HG02588 (cell line): ENCODE measurements around the gene OR4C45.
"Not testable (repeated sequence)": the region's sequence is repeated elsewhere in the genome, so short reads cannot be mapped to it uniquely, and the experiment has no call there.

Experiments used
- ATAC-seq: cut with Tn5 transposase; IDR thresholded peaks from one replicate; pipeline ENCODE4 v1.9.1; 2021; ENCODE audit warnings: mild to moderate bottlenecking, moderate library complexity; ENCODE audit not compliant: unreplicated experiment

OR4C45 gene

DNA sequence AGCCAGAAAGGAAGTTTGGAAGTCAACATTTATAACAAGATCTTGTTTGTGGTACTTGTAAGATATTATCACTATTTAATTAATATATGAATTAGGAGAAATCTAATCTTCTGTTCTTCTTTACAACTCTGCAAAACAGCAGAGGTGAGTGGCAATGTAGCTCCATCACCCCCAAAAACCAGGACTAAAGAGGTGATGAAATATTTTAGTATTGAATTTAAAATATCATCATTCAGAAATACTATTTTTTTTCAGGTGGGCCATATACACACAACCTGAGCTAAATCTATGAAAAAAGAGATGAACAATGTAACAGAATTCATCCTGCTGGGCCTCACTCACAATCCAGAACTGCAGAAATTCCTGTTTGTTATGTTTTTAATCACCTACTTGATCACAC is at the start of gene OR4C45:
Gene OR4C45 (plus strand): TSS at position 301 of the 400 bp plus-strand sequence.
- no peak for ATAC-seq

GRCh38 chr11:49995565-49995964 is 37.1 kb upstream of the OR4C45 start:
- ATAC-seq: no peak

DNA sequence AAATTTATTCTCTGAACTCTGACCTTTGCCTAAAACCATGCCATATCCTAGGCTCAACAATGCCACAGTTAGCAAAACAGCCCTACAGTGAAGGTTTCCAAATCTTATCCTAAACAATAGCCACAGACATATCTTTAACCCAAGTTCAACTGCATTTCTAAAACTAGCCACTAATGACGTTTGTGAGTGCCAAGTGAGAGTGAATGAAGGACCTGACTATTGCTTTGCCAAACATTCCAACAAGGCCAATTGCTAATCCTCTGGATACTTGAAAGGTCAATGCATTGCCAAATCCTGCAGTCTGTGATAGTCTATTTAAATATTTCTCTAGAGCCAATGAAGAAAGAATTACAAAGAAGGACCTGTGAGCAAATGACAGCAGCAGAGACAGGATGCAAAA is 2.5 kb upstream of the OR4C45 start:
- no peak for ATAC-seq

- not testable (repeated sequence) for ATAC-seq
Observed at GRCh38 chr11:50036239-50036638, 3.6 kb downstream of the OR4C45 start.

DNA sequence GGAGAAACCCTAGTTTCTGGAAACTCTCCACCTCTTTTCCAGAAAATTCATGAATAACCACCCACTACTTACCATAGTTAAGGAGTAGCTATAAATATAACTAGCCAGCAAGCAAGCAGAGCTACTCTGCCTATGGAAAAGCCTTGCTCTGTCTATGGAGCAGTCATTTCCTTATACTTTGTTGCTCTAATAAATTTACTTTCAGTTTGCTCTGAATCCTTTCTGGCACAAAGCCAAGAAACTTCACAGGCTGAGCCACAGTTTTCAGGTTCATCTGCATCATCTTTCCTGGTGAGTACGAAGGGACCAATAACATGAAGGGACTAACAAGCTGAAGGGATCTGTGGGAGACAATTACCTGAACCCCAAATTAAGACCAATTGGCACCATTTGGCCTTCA is 4.6 kb downstream of the OR4C45 start:
- ATAC-seq: no peak

- ATAC-seq: no peak
Observed at GRCh38 chr11:50044647-50045046, 12.0 kb downstream of the OR4C45 start.

GRCh38 chr11:50063056-50063455 is 30.4 kb downstream of the OR4C45 start:
- ATAC-seq: not testable (repeated sequence)

- no peak for ATAC-seq
Observed at GRCh38 chr11:50070389-50070788, 37.7 kb downstream of the OR4C45 start.

DNA sequence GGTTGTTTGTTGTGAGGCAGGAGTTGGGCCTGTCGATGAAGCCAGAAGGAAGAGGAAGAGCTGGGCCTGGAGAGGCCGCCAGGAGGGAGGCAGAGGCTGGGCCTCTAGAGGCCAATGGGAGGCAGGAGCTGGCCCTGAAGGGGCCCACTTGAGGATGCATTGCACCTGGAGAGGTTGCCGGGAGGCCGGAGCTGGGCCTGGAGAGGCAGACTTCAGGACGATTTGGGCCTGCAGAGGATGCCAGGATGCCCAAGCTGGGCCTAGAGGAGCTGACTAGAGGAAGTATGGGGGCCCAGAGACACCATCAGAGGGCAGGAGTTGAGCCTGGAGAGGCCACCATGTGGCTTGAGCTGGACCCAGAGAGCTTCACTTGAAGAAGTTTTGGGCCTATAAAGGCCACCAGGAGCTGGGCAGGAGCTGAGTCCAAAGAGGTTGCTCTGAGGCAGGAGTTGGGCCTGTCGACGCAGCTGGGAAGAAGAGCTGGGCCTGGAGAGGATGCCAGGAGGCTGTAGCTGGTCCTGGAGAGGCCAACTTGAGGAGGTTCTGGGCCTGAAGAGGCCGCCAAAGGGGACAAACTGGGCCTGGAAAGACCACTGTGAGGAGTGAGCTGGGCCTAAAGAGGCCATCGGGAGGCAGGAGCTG is 39.0 kb downstream of the OR4C45 start:
- ATAC-seq: no peak

- no peak for ATAC-seq
Observed at GRCh38 chr11:50072226-50073112, 39.8 kb downstream of the OR4C45 start.

- ATAC-seq: no peak
Observed at GRCh38 chr11:50073113-50074105, 40.7 kb downstream of the OR4C45 start.

- ATAC-seq: no peak
Observed at GRCh38 chr11:50074161-50074560, 41.5 kb downstream of the OR4C45 start.

- no peak for ATAC-seq
Observed at GRCh38 chr11:50075856-50076255, 43.2 kb downstream of the OR4C45 start.

DNA sequence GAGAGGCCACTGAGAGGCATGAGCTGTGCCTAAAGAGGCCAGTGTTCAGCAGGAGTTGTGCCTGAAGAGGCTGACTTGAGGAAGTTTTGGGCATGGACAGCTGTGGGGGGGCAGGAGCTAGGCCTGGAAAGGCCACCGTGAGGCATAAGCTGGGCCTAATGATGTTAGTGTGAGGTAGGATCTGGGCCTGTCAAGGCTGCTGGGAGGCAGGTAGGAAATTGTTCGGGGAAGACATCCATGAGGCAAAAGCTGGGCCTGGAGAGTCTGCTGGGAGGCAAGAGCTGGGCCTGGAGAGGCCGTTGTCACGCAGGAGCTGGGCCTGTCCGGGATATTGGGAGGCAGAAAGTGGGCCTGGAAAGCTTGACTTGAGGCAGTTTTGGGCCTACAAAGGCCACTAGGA is 44.9 kb downstream of the OR4C45 start:
- no peak for ATAC-seq

DNA sequence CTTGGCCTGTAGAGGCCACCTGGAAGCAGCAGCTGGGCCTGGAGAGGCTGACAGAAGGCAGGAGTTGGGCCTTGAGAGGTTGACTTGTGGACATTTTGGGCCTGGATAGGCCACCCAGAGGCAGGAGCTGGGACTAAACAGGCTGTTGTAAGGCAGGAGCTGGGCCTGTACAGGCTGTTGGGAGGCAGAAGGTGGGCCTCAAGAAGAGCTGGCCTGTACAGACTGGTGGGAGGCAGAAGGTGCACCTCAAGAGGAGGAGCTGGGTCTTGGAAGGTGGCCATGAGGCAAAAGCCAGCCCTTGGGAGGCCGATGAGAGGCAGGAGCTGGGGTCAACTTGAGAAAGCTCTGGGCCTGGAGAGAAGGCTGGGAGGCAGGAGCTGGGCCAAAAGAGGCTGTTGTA is 45.3 kb downstream of the OR4C45 start:
- ATAC-seq: no peak

DNA sequence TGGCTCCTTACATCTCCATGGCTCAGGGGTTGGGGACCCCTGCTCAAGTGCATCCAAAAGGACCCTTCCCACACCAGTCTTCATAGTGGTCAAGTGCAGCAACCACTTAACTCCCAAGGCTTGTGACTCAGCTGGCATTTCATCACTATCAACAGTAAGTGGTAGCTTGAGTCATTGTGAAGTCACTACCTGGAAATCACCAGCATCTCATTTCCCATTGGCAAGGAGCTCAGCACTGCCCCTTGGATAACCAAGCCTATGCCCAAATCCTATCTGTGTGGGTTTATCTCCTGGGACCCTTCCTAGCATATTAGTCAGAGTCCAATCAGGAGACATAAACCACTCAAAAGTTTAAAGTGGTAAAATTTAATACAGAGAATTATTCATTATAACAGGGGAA is 46.3 kb downstream of the OR4C45 start:
- ATAC-seq: not testable (repeated sequence)

DNA sequence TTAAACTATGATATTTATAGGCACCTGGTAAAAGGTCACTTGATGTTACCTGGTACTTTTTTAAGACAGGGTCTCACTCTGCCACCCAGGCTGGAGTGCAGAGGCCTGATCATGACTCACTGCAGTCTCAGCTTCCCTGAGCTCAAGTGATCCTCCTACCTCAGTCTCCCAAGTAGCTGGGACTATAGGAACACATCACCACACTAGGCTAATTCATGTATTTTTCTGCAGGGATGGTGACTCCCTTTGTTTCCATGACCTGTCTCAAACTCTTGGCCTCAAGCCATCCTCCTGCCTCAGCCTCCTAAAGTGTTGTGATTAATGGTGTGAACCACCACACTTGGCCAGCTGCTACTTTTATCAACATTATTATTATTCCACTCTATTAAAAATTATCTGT is 47.6 kb downstream of the OR4C45 start:
- ATAC-seq: no peak
